SK-N-SH (cell line): ENCODE data around the gene BTG2. TPM values are rescaled to one million over a fixed set of nuclear protein-coding genes. Genes with fewer than 3 reads are reported as not detected.

ENCODE experiments used
- CTCF ChIA-PET: fragments of 300-600, 350-600 bp; formaldehyde crosslinking; extraction: SDS; loops from one replicate; lab custom pipeline; 2021; lab: Yijun Ruan, JAX
- POLR2A ChIA-PET: fragments of 350-600 bp; sonication (Branson Sonifier 250); formaldehyde crosslinking; extraction: SDS; loops from one replicate; lab custom pipeline; 2020; ENCODE audit warnings: antibody characterized with exemption, inconsistent platforms; lab: Yijun Ruan, JAX
- DNase-seq: peaks from one replicate; pipeline ENCODE4 v3.0.0; 2012
- H2AFZ ChIP-seq: fragments of 200-600 bp; sonication (generic); 2 replicates; pipeline ENCODE4 v1.8.1; 2016; ENCODE audit warnings: antibody characterized with exemption, mild to moderate bottlenecking, low read depth
- H3F3A ChIP-seq: fragments of 200-600 bp; sonication (generic); replicated peaks from 2 replicates; pipeline ENCODE3; 2016; ENCODE audit warnings: antibody characterized with exemption, mild to moderate bottlenecking; ENCODE audit not compliant: insufficient read depth
- H3K27ac ChIP-seq, 2 experiments: fragments of 200-500 bp in 1 of 2; fragments of 200-600 bp in 1 of 2; sonication (Bioruptor generic) in 1 of 2; sonication (generic), shearing (Covaris generic) in 1 of 2; 2 replicates each; pipeline versions ENCODE4 v1.5.1 to v1.6.1; 2014 to 2016; ENCODE audit warnings: low read depth in 2 of 2, inconsistent platforms in 1 of 2, low read length in 1 of 2, mild to moderate bottlenecking in 1 of 2, mixed read lengths in 1 of 2
- H3K27me3 ChIP-seq: fragments of 200-600 bp; sonication (generic), shearing (Covaris generic); 2 replicates; pipeline ENCODE4 v1.6.1; 2016; ENCODE audit warnings: mixed run types; ENCODE audit not compliant: insufficient read depth
- H3K36me3 ChIP-seq, 2 experiments: fragments of 200-500 bp in 1 of 2; fragments of 200-600 bp in 1 of 2; sonication (Bioruptor generic) in 1 of 2; sonication (generic) in 1 of 2; replicated peaks in 1 of 2; 2 replicates each; pipeline versions ENCODE3 to v1.5.1; 2014 to 2016; ENCODE audit warnings: low read length in 1 of 2, mild to moderate bottlenecking in 1 of 2; ENCODE audit not compliant: insufficient read depth in 2 of 2, control insufficient read depth in 1 of 2
- H3K4me1 ChIP-seq, 2 experiments: fragments of 200-500 bp in 1 of 2; fragments of 200-600 bp in 1 of 2; sonication (Bioruptor generic) in 1 of 2; sonication (generic), shearing (Covaris generic) in 1 of 2; 2 replicates each; pipeline versions ENCODE4 v1.5.1 to v1.6.1; 2014 to 2016; ENCODE audit warnings: low read depth in 1 of 2, low read length in 1 of 2, mixed run types in 1 of 2; ENCODE audit not compliant: insufficient read depth in 2 of 2, control insufficient read depth in 1 of 2
- H3K4me2 ChIP-seq: fragments of 200-600 bp; sonication (generic), shearing (Covaris generic); 2 replicates; pipeline ENCODE4 v1.6.1; 2017; ENCODE audit warnings: mixed run types
- H3K4me3 ChIP-seq, 2 experiments: fragments of 200-500 bp in 1 of 2; fragments of 200-600 bp in 1 of 2; sonication (Bioruptor generic) in 1 of 2; sonication (generic), shearing (Covaris generic) in 1 of 2; 2 replicates each; pipeline versions ENCODE4 v1.5.1 to v1.8.1; 2014 to 2016; ENCODE audit warnings: low read depth in 2 of 2, inconsistent platforms in 1 of 2, low read length in 1 of 2, mild to moderate bottlenecking in 1 of 2, mixed read lengths in 1 of 2, moderate library complexity in 1 of 2
- H3K79me2 ChIP-seq: fragments of 200-600 bp; sonication (generic); 2 replicates; pipeline ENCODE4 v1.8.1; 2017; ENCODE audit warnings: mild to moderate bottlenecking; ENCODE audit not compliant: insufficient read depth
- H3K9ac ChIP-seq: fragments of 200-600 bp; sonication (generic); 2 replicates; pipeline ENCODE4 v1.6.1; 2017; ENCODE audit warnings: mixed run types
- H3K9me2 ChIP-seq: fragments of 200-600 bp; sonication (generic); 2 replicates; pipeline ENCODE4 v1.6.1; 2017; ENCODE audit warnings: mixed run types
- H3K9me3 ChIP-seq: fragments of 200-600 bp; sonication (generic); 2 replicates; pipeline ENCODE4 v1.6.1; 2017; ENCODE audit warnings: mixed run types, mild to moderate bottlenecking, moderate library complexity
- H4K20me1 ChIP-seq: fragments of 200-600 bp; sonication (generic); 2 replicates; pipeline ENCODE4 v1.6.1; 2017; ENCODE audit warnings: mild to moderate bottlenecking, mixed run types; ENCODE audit not compliant: insufficient read depth
- CHD2 ChIP-seq: fragments of 150-350 bp; IDR thresholded peaks from 2 replicates; pipeline ENCODE4 v1.6.1; 2018; ENCODE audit warnings: low read length; ENCODE audit not compliant: partially characterized antibody
- CTCF ChIP-seq: fragments of 200-600 bp; sonication (generic); IDR thresholded peaks from 2 replicates; pipeline ENCODE4 v1.6.1; 2017; ENCODE audit warnings: antibody characterized with exemption, mild to moderate bottlenecking, moderate library complexity
- FOXJ3 ChIP-seq: sonication (generic); formaldehyde crosslinking; IDR thresholded peaks from 2 replicates; pipeline ENCODE4 v1.5.1; 2020; ENCODE audit warnings: mild to moderate bottlenecking, missing genetic modification reagents
- GATA2 ChIP-seq: sonication (generic); formaldehyde crosslinking; IDR thresholded peaks from 2 replicates; pipeline ENCODE4 v1.5.0; 2020; ENCODE audit warnings: mild to moderate bottlenecking, missing genetic modification reagents
- MAX ChIP-seq: IDR thresholded peaks from 2 replicates; pipeline ENCODE4 v1.4.0; 2012; ENCODE audit warnings: low read depth
- MEF2A ChIP-seq: IDR thresholded peaks from 2 replicates; pipeline ENCODE4 v1.4.0; 2012; ENCODE audit warnings: low read depth, borderline replicate concordance
- MXI1 ChIP-seq: IDR thresholded peaks from 2 replicates; pipeline ENCODE4 v1.6.1; 2012; ENCODE audit warnings: mild to moderate bottlenecking, low read depth, low read length, improper control_type of control experiment
- NFIC ChIP-seq: IDR thresholded peaks from 2 replicates; pipeline ENCODE4 v1.4.0; 2012; ENCODE audit warnings: borderline replicate concordance
- RXRA ChIP-seq: IDR thresholded peaks from 2 replicates; pipeline ENCODE4 v1.4.0; 2012; ENCODE audit warnings: low read depth, mild to moderate bottlenecking, borderline replicate concordance
- SIN3A ChIP-seq: IDR thresholded peaks from 2 replicates; pipeline ENCODE4 v1.6.1; 2012; ENCODE audit warnings: low read depth, mild to moderate bottlenecking, low read length, moderate library complexity, borderline replicate concordance
- SMC3 ChIP-seq: IDR thresholded peaks from 2 replicates; pipeline ENCODE4 v1.6.1; 2012; ENCODE audit warnings: low read depth, low read length, improper control_type of control experiment
- TAF1 ChIP-seq: IDR thresholded peaks from 2 replicates; pipeline ENCODE4 v1.6.1; 2012; ENCODE audit warnings: low read depth, mild to moderate bottlenecking, low read length, moderate library complexity, borderline replicate concordance
- USF2 ChIP-seq: fragments of 150-350 bp; IDR thresholded peaks from 2 replicates; pipeline ENCODE4 v1.6.1; 2017; ENCODE audit warnings: antibody characterized with exemption, low read length, low read depth, borderline replicate concordance
- WGBS: methylation state at CpG from one replicate; pipeline ENCODE4 v1.1.6; 2017; ENCODE audit warnings: low lambda C conversion rate; 5-methylcytosine and 5-hydroxymethylcytosine counted together
- polyA plus RNA-seq, 3 experiments: library from polyadenylated mRNA; depleted of rRNA; stranded (reverse); fragments of >200 nt; gene quantifications; 2 replicates each; pipeline ENCODE4 v1.2.3, GENCODE V29; 2012
- TF ChIP-seq, protein P1 (sequence below): IDR thresholded peaks from 2 replicates; pipeline ENCODE4; 2012

BTG2 gene
- polyA plus RNA-seq, 1 of the 3 experiments (the other 2 are of a cell fraction) = 26.2 TPM

DNA sequence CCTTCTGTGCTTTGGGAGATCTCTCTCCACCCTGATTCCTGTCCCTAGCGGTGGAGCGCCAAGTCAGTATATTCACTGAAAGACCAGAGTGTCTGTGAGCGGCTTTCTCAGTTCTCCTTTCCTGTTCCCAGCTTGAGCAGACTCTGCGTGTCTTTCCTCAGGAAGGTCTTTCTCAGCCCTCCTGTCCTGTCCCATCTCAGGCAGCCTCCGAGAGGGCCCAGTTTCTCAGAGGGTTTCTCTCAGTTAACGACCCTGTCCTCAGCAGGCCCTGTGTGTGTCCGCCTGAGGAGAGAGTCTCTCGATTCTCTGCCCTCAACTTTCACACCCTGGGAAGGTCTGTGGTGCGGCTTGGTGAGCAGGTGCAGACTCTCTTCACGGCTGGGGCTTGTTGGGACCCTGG lies 41.8 kb upstream of the BTG2 start:
- 62% methylated on average over 10 of the region's 10 CpGs for WGBS
- no peaks in the 10 kb centered on the region for H4K20me1 ChIP-seq
- peaks cover 0 to 4% of the 10 kb centered on the region in 2 experiments; a peak in 1 of 4 replicates for H3K4me1 ChIP-seq
- no peaks in the 10 kb centered on the region for H3F3A ChIP-seq
- no peak overlapping the region for H2AFZ ChIP-seq
- no peak for TF ChIP-seq MXI1
- TF ChIP-seq RXRA = no peak
- no peak for TF ChIP-seq SIN3A
- TF ChIP-seq NFIC = no peak
- no peak for TF ChIP-seq MAX
- TF ChIP-seq, protein P1, sequence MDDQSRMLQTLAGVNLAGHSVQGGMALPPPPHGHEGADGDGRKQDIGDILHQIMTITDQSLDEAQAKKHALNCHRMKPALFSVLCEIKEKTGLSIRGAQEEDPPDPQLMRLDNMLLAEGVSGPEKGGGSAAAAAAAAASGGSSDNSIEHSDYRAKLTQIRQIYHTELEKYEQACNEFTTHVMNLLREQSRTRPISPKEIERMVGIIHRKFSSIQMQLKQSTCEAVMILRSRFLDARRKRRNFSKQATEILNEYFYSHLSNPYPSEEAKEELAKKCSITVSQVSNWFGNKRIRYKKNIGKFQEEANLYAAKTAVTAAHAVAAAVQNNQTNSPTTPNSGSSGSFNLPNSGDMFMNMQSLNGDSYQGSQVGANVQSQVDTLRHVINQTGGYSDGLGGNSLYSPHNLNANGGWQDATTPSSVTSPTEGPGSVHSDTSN = no peak
- no peak for TF ChIP-seq GATA2
- TF ChIP-seq CTCF = no peak
- no peak for TF ChIP-seq FOXJ3 (CRISPR knock-in tag)
- TF ChIP-seq CHD2 = no peak
- TF ChIP-seq TAF1 = no peak
- TF ChIP-seq USF2 = no peak
- TF ChIP-seq SMC3 = no peak
- TF ChIP-seq MEF2A = no peak
- DNase-seq = no peak
- no peak overlapping the region for H3K4me2 ChIP-seq
- H3K4me3 ChIP-seq = no peak overlapping the region
- peaks cover 9% of the 10 kb centered on the region for H3K27me3 ChIP-seq
- no peaks in the 10 kb centered on the region for H3K9me2 ChIP-seq
- no peaks in the 10 kb centered on the region for H3K9me3 ChIP-seq
- no peak overlapping the region for H3K9ac ChIP-seq
- no peak overlapping the region for H3K27ac ChIP-seq
- ChIA-PET POLR2A (no interaction called here), CTCF (interaction anchor here (0.6 to 31.2 kb wide), 6 partner anchors 9 to 224 kb away, joined by 3 to 817 read pairs (median 6); partner anchors contain the start of gene FMOD)
- H3K36me3 ChIP-seq = no peaks in the 10 kb centered on the region
- H3K79me2 ChIP-seq = no peaks in the 10 kb centered on the region
